GM18507 (cell line): ENCODE results near the gene ABI1.
"Not testable (repeated sequence)": the region's sequence is repeated elsewhere in the genome, so short reads cannot be mapped to it uniquely, and the experiment has no call there.

Experiments
- DNase-seq: peaks from one replicate; pipeline ENCODE4 v3.0.0; 2011; ENCODE audit warnings: low read depth; ENCODE audit not compliant: insufficient read length; ENCODE audit errors: extremely low spot score
- FAIRE-seq: peaks from 2 replicates; lab custom pipeline; 2011; peaks lifted over from hg19 to GRCh38; lab: Jason Lieb, UNC

Gene ABI1

DNA sequence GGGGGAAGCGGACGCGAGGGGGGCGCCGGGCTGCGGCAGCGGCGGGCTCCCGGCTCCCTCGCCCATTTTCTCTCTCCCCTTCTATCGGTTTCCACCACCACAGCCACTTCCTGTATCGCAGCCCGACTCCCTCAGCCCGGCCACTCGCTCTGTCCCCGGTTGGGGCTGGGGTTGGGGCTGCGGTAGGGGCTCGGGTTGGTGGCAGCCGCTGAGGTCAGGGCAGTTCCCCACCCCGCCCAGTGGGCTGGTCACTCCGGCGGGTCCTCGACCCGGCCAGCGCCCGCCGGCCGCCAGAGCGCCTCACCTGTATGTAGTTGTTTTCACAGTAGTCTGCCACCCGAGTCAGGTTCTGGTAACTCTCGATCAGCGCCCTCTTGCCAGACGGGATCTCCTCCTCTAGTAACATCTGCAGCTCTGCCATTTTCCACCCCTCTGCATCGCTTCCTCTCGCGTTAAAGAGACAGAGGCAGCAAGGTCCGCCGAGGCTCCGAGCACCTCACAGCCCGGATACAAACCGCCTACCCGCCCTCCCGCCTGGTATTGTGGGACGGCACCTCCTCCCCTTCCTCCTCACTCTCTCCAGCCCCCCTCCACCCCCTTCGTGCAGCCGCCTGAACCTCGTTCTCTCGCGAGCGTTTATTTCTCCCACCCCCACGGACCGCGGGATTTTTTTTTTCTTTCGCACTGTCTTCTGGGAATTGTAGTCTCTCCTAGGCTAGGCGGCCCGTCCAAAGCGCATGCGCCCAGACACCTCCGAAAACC is at the start of gene ABI1:
Gene ABI1 (minus strand): TSS at position 516 of the 762 bp plus-strand sequence. CDS start 95 bp downstream, at position 421.
- DNase-seq (peak; percentile 90), FAIRE-seq (peak; percentile 99)

DNA sequence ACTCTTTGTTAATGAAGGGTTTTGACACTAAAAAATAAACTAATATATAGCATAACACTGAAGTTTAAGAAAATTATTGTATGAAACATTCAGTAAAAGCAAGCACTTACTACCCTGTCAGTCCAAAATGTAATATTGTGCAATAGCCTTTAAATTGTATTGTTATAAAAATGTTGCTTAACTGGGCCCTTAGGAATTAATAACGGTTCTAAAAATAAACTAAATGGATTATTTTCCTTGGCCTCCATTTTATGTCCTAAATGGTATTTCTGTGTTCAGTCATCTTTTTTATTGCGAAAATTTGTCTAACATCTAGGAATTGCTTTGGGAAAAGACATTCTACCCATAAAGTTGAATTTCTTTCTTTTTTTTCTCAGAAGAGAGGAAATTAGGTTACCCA is 49.0 kb upstream of the ABI1 start:
- DNase-seq = no peak
- no peak for FAIRE-seq

GRCh38 chr10:26905253-26905781 is 44.6 kb upstream of the ABI1 start:
- DNase-seq, FAIRE-seq: not testable (repeated sequence)

GRCh38 chr10:26903431-26904217 is 42.9 kb upstream of the ABI1 start:
- DNase-seq = no peak
- no peak for FAIRE-seq

GRCh38 chr10:26892306-26892923 is 31.7 kb upstream of the ABI1 start:
- DNase-seq = not testable (repeated sequence)
- peak; percentile 81 for FAIRE-seq

GRCh38 chr10:26890956-26891355 is 30.2 kb upstream of the ABI1 start:
- DNase-seq (no peak), FAIRE-seq (no peak)

GRCh38 chr10:26887611-26888215 is 27.0 kb upstream of the ABI1 start:
- FAIRE-seq = no peak

GRCh38 chr10:26881600-26882331 is 21.0 kb upstream of the ABI1 start:
- no peak for DNase-seq

More at GRCh38 chr10:26887611-26888215, 27.0 kb upstream of the ABI1 start:
- no peak for DNase-seq

GRCh38 chr10:26879744-26880143 is 19.0 kb upstream of the ABI1 start:
- no peak for FAIRE-seq

More at GRCh38 chr10:26881600-26882331, 21.0 kb upstream of the ABI1 start:
- peak; percentile 81 for FAIRE-seq

DNA sequence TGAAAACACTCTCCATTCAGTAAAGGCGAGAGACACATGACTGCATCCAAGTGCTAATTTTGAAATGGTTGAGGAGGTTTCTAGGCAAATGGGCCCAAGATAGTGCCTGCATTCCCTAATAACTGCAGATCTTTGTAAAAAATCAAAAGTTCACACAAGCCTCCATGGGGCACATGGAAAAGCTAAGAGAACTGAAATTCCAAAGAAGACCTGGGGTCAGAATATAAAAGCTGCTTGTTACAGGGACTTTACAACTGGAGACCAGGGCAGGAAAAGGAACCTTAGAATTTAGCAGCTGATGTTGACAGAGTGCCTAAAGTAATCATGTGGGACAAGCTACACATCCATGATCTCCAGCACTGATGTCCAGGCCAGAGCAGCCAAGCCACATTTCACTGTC is 10.0 kb upstream of the ABI1 start:
- DNase-seq (no peak), FAIRE-seq (no peak)

More at GRCh38 chr10:26879744-26880143, 19.0 kb upstream of the ABI1 start:
- no peak for DNase-seq

DNA sequence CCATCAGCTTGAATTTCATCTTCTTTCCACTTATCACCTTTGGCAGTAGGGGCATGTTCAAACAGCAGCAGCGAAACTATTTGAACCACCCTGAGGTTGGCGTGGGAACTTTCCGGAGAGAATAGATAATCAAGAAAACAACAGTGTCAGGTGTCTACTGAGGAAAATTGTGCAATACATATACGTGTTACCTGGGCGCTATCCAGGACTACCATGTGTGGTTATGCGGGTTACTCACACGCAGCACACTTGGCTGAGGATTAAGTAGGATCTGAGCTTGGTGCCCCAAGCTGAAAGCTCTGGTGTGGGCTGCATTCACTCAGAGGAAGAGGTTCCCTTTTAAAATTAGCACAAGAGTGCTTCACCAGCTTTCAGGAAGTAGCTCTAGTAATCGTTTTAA is 8.8 kb upstream of the ABI1 start:
- FAIRE-seq (no peak), DNase-seq (no peak)

DNA sequence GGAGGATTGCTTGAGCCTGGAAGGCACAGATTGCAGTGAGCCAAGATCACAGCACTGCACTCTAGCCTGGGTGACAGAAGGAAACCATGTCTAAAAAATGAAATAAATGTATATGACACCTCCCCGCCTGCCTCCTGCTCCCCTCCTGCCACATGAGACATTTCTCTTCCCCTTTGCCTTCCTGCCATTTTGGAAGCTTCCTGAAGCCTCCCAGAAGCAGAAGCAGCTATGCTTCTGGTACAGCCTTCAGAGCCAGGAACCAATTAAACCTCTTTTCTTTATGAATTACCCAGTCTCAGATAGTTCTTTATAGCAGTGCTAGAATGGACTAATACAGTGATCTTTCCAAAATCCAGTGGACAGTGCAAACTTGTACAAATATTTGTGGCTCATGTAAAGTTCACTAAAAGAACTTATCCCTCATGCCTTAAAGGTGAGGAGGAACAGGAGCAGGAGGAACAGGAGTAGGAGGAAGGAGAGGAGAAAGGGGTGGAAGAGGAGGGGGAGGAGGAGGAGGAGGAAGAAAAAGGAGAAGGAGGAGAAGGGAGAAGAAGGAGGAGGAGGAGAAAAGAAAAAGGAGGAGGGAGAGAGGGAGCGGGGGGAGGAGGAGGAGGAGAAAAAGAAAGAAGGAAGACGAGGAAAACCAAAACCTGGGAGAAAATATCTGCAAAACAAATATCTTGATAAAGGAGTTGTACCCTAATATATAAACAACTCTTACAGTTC is 2.8 kb upstream of the ABI1 start:
- FAIRE-seq = no peak
- DNase-seq = no peak

- FAIRE-seq (no peak), DNase-seq (no peak)
These were observed 644 bp upstream of the ABI1 start for GRCh38 chr10:26861205-26861998.

DNA sequence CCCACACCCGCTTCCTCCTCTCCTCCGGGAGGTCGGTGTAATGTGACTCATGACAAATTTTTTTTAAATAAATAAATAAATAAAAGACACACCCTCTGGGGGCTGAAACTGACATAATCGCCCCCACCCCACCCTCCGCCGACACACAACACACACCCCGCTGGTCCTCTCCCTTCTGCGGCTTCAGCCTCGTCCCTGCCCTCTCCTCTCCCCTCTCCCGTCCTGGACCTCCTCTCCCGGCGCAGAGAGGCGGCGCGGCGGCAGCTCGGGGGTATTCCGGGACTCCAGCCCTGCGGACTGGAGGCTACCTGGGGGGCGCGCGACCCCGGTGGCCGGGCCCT is 686 bp downstream of the ABI1 start:
- DNase-seq (no peak), FAIRE-seq (no peak)

GRCh38 chr10:26859241-26860101 is 1.3 kb downstream of the ABI1 start:
- DNase-seq (no peak), FAIRE-seq (peak; percentile 77)

DNA sequence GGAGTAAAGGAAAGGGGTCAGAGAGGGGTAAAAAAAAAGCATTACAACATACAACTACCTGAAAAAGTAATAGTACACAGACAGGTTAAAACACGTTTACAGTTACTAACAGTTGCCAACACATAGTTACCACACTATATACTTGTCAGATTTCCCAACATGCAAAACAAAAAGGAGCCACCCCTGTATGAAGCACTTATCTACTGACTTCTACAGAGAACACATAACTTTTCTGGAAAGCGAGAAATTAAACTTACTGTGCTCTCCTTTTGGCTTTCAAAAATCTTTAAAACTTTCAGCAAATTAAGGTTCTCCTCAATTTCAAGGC is 2.1 kb downstream of the ABI1 start:
- DNase-seq = no peak

More for the DNA sequence above, 2.1 kb downstream of the ABI1 start:
- FAIRE-seq = no peak
